Caco-2 (cell line): Measurements from ENCODE around the gene PAX9. TPM values are rescaled to one million over a fixed set of nuclear protein-coding genes. Genes with fewer than 3 reads are reported as not detected.

Experiments
- BruUV-seq: library from RNA; stranded (reverse); fragments of 400-500 nt; replicated peaks from 2 replicates; lab custom pipeline; 2021; lab: Mats Ljungman, UMichigan
- CTCF ChIA-PET: fragments of 300-600 bp; sonication (Branson Sonifier 250); formaldehyde crosslinking; loops from one replicate; lab custom pipeline; 2022; ENCODE audit warnings: antibody characterized with exemption; lab: Charles Lee
- POLR2A ChIA-PET: fragments of 300-600 bp; sonication (Branson Sonifier 250); formaldehyde crosslinking; loops from one replicate; lab custom pipeline; 2022; ENCODE audit warnings: antibody characterized with exemption; lab: Charles Lee
- DNase-seq, 2 experiments: peaks; one replicate each; pipeline versions ENCODE4 v3.0.0 to v3.0.0-alpha.2; 2020 to 2022
- H3K27me3 ChIP-seq: replicated peaks from 2 replicates; pipeline ENCODE4 v1.6.0; 2011; ENCODE audit warnings: low read length; ENCODE audit not compliant: control insufficient read depth, insufficient read depth
- H3K36me3 ChIP-seq: 2 replicates; pipeline ENCODE4 v1.5.1; 2011; ENCODE audit warnings: low read length; ENCODE audit not compliant: control insufficient read depth, insufficient read depth
- H3K4me1 ChIP-seq: fragments of 250-450 bp; sonication (Bioruptor Pico); 2 replicates; pipeline ENCODE4 v1.5.1; 2020; ENCODE audit warnings: mild to moderate bottlenecking
- H3K4me3 ChIP-seq: 2 replicates; pipeline ENCODE4 v1.5.1; 2011; ENCODE audit warnings: low read depth, mild to moderate bottlenecking, control low read depth, low read length
- H3K9me3 ChIP-seq: fragments of 250-450 bp; sonication (Bioruptor Pico); 2 replicates; pipeline ENCODE4 v1.5.1; 2020; ENCODE audit warnings: mild to moderate bottlenecking, moderate library complexity
- H3K27ac Mint-ChIP-seq: one replicate; pipeline ENCODE4 v1.8.0; 2022; ENCODE audit warnings: mixed read lengths; ENCODE audit not compliant: unreplicated experiment
- H3K27me3 Mint-ChIP-seq: one replicate; pipeline ENCODE4 v1.8.0; 2022; ENCODE audit warnings: mixed read lengths; ENCODE audit not compliant: insufficient read depth, unreplicated experiment
- H3K36me3 Mint-ChIP-seq: one replicate; pipeline ENCODE4 v1.8.0; 2022; ENCODE audit warnings: mild to moderate bottlenecking, mixed read lengths; ENCODE audit not compliant: insufficient read depth, unreplicated experiment
- H3K4me1 Mint-ChIP-seq: one replicate; pipeline ENCODE4 v1.8.0; 2022; ENCODE audit warnings: low read depth, mixed read lengths; ENCODE audit not compliant: unreplicated experiment
- H3K4me3 Mint-ChIP-seq: one replicate; pipeline ENCODE4 v1.8.0; 2022; ENCODE audit warnings: mild to moderate bottlenecking, moderate library complexity, mixed read lengths; ENCODE audit not compliant: unreplicated experiment
- H3K9me3 Mint-ChIP-seq: one replicate; pipeline ENCODE4 v1.8.0; 2022; ENCODE audit warnings: mixed read lengths; ENCODE audit not compliant: unreplicated experiment
- intact Hi-C: fragments of 100-400 bp; cut with micrococcal nuclease; formaldehyde crosslinking; loops from one replicate; pipeline ENCODE4 v1.10.0; 2022; ENCODE audit not compliant: unreplicated experiment
- total RNA-seq: library from RNA; stranded (reverse); gene quantifications from 2 replicates; pipeline ENCODE4 v1.2.3, GENCODE V29; 2022
- TF ChIP-seq, protein P1 (sequence below), 2 experiments: fragments of 200-600 bp in 1 of 2; IDR thresholded peaks; 1 replicate in 1 of 2; 2 replicates in 1 of 2; pipeline versions ENCODE4 v1.5.1 to v1.8.0; 2011 to 2022; ENCODE audit warnings: antibody characterized with exemption in 1 of 2, control low read depth in 1 of 2, inconsistent platforms in 1 of 2, low read depth in 1 of 2, low read length in 1 of 2, mild to moderate bottlenecking in 1 of 2, moderate library complexity in 1 of 2; ENCODE audit not compliant: insufficient read depth in 1 of 2, severe bottlenecking in 1 of 2, unreplicated experiment in 1 of 2

PAX9 gene
- total RNA-seq, 1 experiment from 2014 or later, result 6.9 TPM

DNA sequence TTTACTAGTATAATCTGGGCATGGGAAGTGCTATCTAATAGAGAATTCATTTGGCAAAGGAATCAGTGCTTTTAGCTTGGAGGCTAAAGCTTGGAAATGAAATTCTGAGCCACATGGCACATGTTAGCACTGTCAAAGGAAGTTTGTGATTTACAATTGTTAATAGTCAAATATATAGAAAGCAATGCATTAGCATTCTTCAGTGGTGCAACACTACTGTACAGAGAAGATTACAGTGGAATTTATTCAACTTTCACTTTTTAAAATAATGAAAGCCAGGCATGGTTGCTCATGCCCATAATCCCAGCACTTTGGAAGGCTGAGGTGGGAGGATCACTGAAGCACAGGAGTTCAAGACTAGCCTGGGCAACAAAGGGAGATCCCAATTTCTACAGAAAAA lies 45.9 kb downstream of the PAX9 start:
- H3K4me1 Mint-ChIP-seq, result no peaks in the 10 kb centered on the region
- Histone ChIP-seq H3K9me3 (no peaks in the 10 kb centered on the region), H3K4me1 (no peaks in the 10 kb centered on the region), H3K4me3 (no peak overlapping the region), H3K27me3 (no peaks in the 10 kb centered on the region), H3K36me3 (no peaks in the 10 kb centered on the region)
- no peak overlapping the region for H3K27ac Mint-ChIP-seq
- DNase-seq, result no peak
- ChIA-PET POLR2A (no interaction called here), CTCF (no interaction called here)
- H3K36me3 Mint-ChIP-seq, result no peaks in the 10 kb centered on the region
- no peaks in the 10 kb centered on the region for H3K27me3 Mint-ChIP-seq
- intact Hi-C loops, result no loop called here
- H3K4me3 Mint-ChIP-seq, result no peak overlapping the region
- BruUV-seq, result no TSS peak
- no peaks in the 10 kb centered on the region for H3K9me3 Mint-ChIP-seq
- TF ChIP-seq, protein P1, sequence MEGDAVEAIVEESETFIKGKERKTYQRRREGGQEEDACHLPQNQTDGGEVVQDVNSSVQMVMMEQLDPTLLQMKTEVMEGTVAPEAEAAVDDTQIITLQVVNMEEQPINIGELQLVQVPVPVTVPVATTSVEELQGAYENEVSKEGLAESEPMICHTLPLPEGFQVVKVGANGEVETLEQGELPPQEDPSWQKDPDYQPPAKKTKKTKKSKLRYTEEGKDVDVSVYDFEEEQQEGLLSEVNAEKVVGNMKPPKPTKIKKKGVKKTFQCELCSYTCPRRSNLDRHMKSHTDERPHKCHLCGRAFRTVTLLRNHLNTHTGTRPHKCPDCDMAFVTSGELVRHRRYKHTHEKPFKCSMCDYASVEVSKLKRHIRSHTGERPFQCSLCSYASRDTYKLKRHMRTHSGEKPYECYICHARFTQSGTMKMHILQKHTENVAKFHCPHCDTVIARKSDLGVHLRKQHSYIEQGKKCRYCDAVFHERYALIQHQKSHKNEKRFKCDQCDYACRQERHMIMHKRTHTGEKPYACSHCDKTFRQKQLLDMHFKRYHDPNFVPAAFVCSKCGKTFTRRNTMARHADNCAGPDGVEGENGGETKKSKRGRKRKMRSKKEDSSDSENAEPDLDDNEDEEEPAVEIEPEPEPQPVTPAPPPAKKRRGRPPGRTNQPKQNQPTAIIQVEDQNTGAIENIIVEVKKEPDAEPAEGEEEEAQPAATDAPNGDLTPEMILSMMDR (IDR thresholded peaks at IDR 0.05; ENCODE audit: insufficient read depth in 1 of 2, low read depth in 1 of 2, low read length in 1 of 2, severe bottlenecking in 1 of 2, unreplicated experiment in 1 of 2), result no peak

DNA sequence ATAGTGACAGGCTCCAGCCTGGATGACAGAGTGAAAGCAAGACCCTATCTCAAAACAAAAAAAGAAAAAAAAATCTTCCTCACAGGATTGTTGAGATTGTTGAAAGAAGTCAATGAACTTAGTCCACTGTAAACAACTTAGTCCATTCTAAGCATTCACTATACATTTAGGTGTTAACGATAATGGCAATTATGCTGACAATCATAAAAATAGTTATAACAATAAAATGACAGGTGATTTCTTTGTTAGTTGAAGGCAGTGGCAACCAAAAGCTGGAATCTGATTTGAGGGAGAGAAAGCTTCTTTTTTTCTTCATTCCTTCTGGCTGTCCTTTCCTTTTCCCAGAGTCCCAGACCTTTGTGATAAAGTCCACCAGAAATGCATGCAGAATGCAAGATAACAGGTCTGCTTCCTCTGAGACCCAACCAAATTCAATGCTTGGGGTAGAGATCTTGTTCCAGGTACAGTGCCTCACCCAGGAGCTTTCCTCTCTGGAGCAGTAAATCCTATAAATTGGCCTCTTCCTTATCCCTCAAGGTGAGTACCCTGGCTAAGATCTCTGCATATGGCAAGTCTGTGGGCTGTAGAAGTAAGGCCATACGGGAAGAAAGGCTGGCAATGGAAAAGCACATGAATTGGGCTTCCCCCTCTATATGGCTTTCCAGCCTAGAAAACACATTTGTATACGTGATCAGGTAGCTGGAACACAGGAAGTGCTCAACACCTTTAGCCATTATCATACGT lies 52.5 kb downstream of the PAX9 start:
- no peak overlapping the region for H3K27ac Mint-ChIP-seq
- Histone ChIP-seq H3K27me3 (no peaks in the 10 kb centered on the region), H3K9me3 (no peaks in the 10 kb centered on the region), H3K36me3 (no peaks in the 10 kb centered on the region), H3K4me3 (no peak overlapping the region), H3K4me1 (peaks cover 12% of the 10 kb centered on the region; the same call in 1 of the 2 replicates)
- BruUV-seq, result no TSS peak
- POLR2A ChIA-PET, result no interaction called here
- H3K4me1 Mint-ChIP-seq, result no peaks in the 10 kb centered on the region
- no peak for DNase-seq
- H3K36me3 Mint-ChIP-seq, result no peaks in the 10 kb centered on the region
- H3K9me3 Mint-ChIP-seq, result no peaks in the 10 kb centered on the region
- TF ChIP-seq, protein P1 (IDR thresholded peaks at IDR 0.05; ENCODE audit: insufficient read depth in 1 of 2, low read depth in 1 of 2, low read length in 1 of 2, severe bottlenecking in 1 of 2, unreplicated experiment in 1 of 2), result no peak
- H3K4me3 Mint-ChIP-seq, result no peak overlapping the region
- no peaks in the 10 kb centered on the region for H3K27me3 Mint-ChIP-seq
- intact Hi-C loops, result no loop called here
- CTCF ChIA-PET, result interaction anchor here (0.8 kb wide), 1 partner anchor 34 kb away, joined by 3 read pairs; no protein-coding TSS in a partner anchor

DNA sequence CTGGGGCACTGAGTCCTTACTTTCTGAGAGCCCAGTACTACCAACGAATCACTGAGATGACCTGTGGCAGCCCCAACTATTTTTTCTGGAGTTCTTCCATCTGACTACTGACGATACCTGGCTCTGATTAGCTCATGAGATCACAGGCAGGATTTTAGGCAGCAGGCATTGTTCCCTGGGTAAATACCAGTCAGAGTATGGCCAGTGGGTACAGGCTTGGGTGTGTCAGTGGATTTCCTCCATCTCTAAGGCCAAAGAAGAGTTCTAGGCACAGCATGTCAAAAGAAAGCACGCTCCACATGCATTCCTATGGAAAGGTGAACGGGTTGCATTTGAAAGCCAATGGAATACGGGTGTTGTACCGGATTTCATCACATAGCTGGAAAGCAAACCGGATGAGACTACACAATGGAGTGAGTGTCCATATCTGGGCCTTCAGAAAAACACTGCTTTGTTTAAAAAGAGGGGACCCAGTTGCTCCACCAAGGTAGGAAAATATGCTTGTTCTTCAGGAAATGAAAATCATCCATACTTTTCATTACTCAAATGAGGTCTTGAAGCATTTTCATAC lies 55.0 kb downstream of the PAX9 start:
- H3K36me3 Mint-ChIP-seq, result no peaks in the 10 kb centered on the region
- H3K9me3 Mint-ChIP-seq, result no peaks in the 10 kb centered on the region
- CTCF ChIA-PET, result no interaction called here
- Histone ChIP-seq H3K9me3 (no peaks in the 10 kb centered on the region), H3K27me3 (no peaks in the 10 kb centered on the region), H3K4me3 (no peak overlapping the region), H3K36me3 (no peaks in the 10 kb centered on the region), H3K4me1 (peaks cover 12% of the 10 kb centered on the region; the same call in 1 of the 2 replicates)
- intact Hi-C loops, result no loop called here
- TF ChIP-seq, protein P1 (IDR thresholded peaks at IDR 0.05; ENCODE audit: insufficient read depth in 1 of 2, low read depth in 1 of 2, low read length in 1 of 2, severe bottlenecking in 1 of 2, unreplicated experiment in 1 of 2), result no peak
- POLR2A ChIA-PET, result no interaction called here
- BruUV-seq, result no TSS peak
- no peak overlapping the region for H3K27ac Mint-ChIP-seq
- H3K27me3 Mint-ChIP-seq, result no peaks in the 10 kb centered on the region
- H3K4me1 Mint-ChIP-seq, result no peaks in the 10 kb centered on the region
- no peak for DNase-seq
- no peak overlapping the region for H3K4me3 Mint-ChIP-seq
